Measurements from ENCODE around the gene PRDM16. TPM values are rescaled to one million over a fixed set of nuclear protein-coding genes. Genes with fewer than 3 reads are reported as not detected.

PRDM16 gene
- total RNA-seq, 1 experiment from 2014 or later = 0.17 TPM

- Histone ChIP-seq H4K5ac (ENCODE audit: insufficient read length, low read depth, low read length) (no peak overlapping the region), H3K27ac (ENCODE audit: insufficient read length, low read depth, low read length) (no peak overlapping the region), H4K8ac (replicated peaks; ENCODE audit: insufficient read length, low read depth, low read length) (no peak overlapping the region), H2BK20ac (ENCODE audit: low read depth, low read length, poor library complexity, severe bottlenecking) (no peak overlapping the region), H3K4me2 (ENCODE audit: insufficient read depth, insufficient read length, low read length) (no peak overlapping the region), H3K27me3 (ENCODE audit: insufficient read depth, low read length) (no peaks in the 10 kb centered on the region), H3K4me1 (ENCODE audit: insufficient read depth, low read length) (no peaks in the 10 kb centered on the region), H3K23ac (ENCODE audit: insufficient read length, low read depth, low read length) (no peak overlapping the region), H3K23me2 (ENCODE audit: insufficient read length, low read depth, low read length, poor library complexity, severe bottlenecking) (peaks cover 4% of the 10 kb centered on the region), H2BK120ac (ENCODE audit: low read depth, low read length, poor library complexity, severe bottlenecking) (no peak overlapping the region), H4K91ac (ENCODE audit: insufficient read length, low read depth, low read length) (no peak overlapping the region), H3T11ph (ENCODE audit: low read length) (no peak overlapping the region), H3K79me2 (ENCODE audit: insufficient read depth, low read length) (no peaks in the 10 kb centered on the region), H3K14ac (ENCODE audit: insufficient read depth, low read length) (no peak overlapping the region; the same call in 1 of the 2 replicates), H3K4ac (ENCODE audit: low read depth, low read length) (no peak overlapping the region), H2BK12ac (ENCODE audit: insufficient read length, low read depth, low read length) (no peak overlapping the region), H2BK15ac (ENCODE audit: low read depth, low read length) (no peak overlapping the region), H3K79me1 (ENCODE audit: insufficient read depth, low read depth, low read length, poor library complexity, severe bottlenecking) (no peaks in the 10 kb centered on the region), H3K9me3 (ENCODE audit: control insufficient read depth, low read depth, low read length) (no peaks in the 10 kb centered on the region), H2AFZ (ENCODE audit: low read length) (no peak overlapping the region), H3K9ac (ENCODE audit: extremely low read depth, insufficient read length, low read length) (no peak overlapping the region), H2AK5ac (ENCODE audit: insufficient read length, low read length) (no peak overlapping the region), H2BK5ac (ENCODE audit: insufficient read length, low read length) (no peak overlapping the region), H3K56ac (ENCODE audit: insufficient read length, low read depth, low read length) (no peak overlapping the region), H3K18ac (ENCODE audit: insufficient read length, low read depth, low read length) (no peak overlapping the region), H4K20me1 (ENCODE audit: control insufficient read depth, insufficient read depth, insufficient read length) (no peaks in the 10 kb centered on the region)
- WGBS (ENCODE audit: extremely low coverage, insufficient read length, low lambda C conversion rate) = no CpG with 5 or more reads among the region's 13 CpGs
- Mint-ChIP-seq H3K27me3 (ENCODE audit: low read depth) (no peaks in the 10 kb centered on the region; the same call in none of the 2 replicates), H3K36me3 (ENCODE audit: insufficient read depth in 1 of 3, low read depth in 3 of 3) (no peaks in the 10 kb centered on the region), H3K27ac (no peak overlapping the region), H3K9me3 (no peaks in the 10 kb centered on the region; a peak in 1 of 5 replicates), H3K4me1 (peaks cover 3 to 24% of the 10 kb centered on the region in 2 experiments), H3K4me3 (no peak overlapping the region)
- no peak for TF ChIP-seq CTCF (conservative IDR thresholded peaks at IDR 0.05)
- DNase-seq = no peak
Measured at GRCh38 chr1:3206696-3207095, 137.7 kb downstream of the PRDM16 start.

All from H9 (cell line).